A172 (cell line): ENCODE results near the gene ENAH. TPM values are rescaled to one million over a fixed set of nuclear protein-coding genes. Genes with fewer than 3 reads are reported as not detected.
"Not testable (repeated sequence)": the region's sequence is repeated elsewhere in the genome, so short reads cannot be mapped to it uniquely, and the experiment has no call there.

Source experiments
- DNase-seq: peaks from one replicate; pipeline ENCODE4 v3.0.0-alpha.2; 2015; ENCODE audit warnings: low spot score
- total RNA-seq: library from RNA; depleted of rRNA; stranded (reverse); fragments of >200 nt; shearing (Covaris generic); gene quantifications from 2 replicates; pipeline ENCODE4 v1.2.3, GENCODE V29; 2014

ENAH gene
- total RNA-seq, 1 experiment from 2014 or later: 129 TPM

GRCh38 chr1:225532240-225532944, 120.5 kb downstream of the ENAH start:
- DNase-seq: no peak

GRCh38 chr1:225529726-225530125, 123.2 kb downstream of the ENAH start:
- DNase-seq: no peak

GRCh38 chr1:225527575-225527974, 125.3 kb downstream of the ENAH start:
- no peak for DNase-seq

- no peak for DNase-seq
These were observed 126.0 kb downstream of the ENAH start for GRCh38 chr1:225526878-225527277.

- DNase-seq: no peak
These were observed 127.5 kb downstream of the ENAH start for GRCh38 chr1:225525377-225525776.

- no peak for DNase-seq
These were observed 128.4 kb downstream of the ENAH start for GRCh38 chr1:225524570-225524969.

- no peak for DNase-seq
These were observed 129.5 kb downstream of the ENAH start for GRCh38 chr1:225523263-225523950.

- DNase-seq: no peak
These were observed 130.2 kb downstream of the ENAH start for GRCh38 chr1:225522588-225523262.

- no peak for DNase-seq
These were observed 132.2 kb downstream of the ENAH start for GRCh38 chr1:225520587-225521227.

GRCh38 chr1:225519166-225519863, 133.6 kb downstream of the ENAH start:
- no peak for DNase-seq

GRCh38 chr1:225517697-225518096, 135.2 kb downstream of the ENAH start:
- DNase-seq: no peak

- DNase-seq: no peak
These were observed 135.7 kb downstream of the ENAH start for GRCh38 chr1:225517221-225517620.

GRCh38 chr1:225514671-225515081, 138.2 kb downstream of the ENAH start:
- no peak for DNase-seq

GRCh38 chr1:225513576-225513975, 139.3 kb downstream of the ENAH start:
- not testable (repeated sequence) for DNase-seq

- DNase-seq: no peak
These were observed 141.0 kb downstream of the ENAH start for GRCh38 chr1:225511828-225512381.

- not testable (repeated sequence) for DNase-seq
These were observed 142.2 kb downstream of the ENAH start for GRCh38 chr1:225510740-225511139.

- peak; percentile 55 for DNase-seq
These were observed 143.2 kb downstream of the ENAH start for GRCh38 chr1:225509770-225510169.

GRCh38 chr1:225509376-225509707, 143.6 kb downstream of the ENAH start:
- DNase-seq: no peak

- peak; percentile 99 for DNase-seq
These were observed 144.2 kb downstream of the ENAH start for GRCh38 chr1:225508538-225509375.

GRCh38 chr1:225506727-225507126, 146.2 kb downstream of the ENAH start:
- no peak for DNase-seq

- DNase-seq: no peak
These were observed 148.1 kb downstream of the ENAH start for GRCh38 chr1:225504776-225505175.
